GM19023 (cell line): ENCODE results near the gene GLRX2.
"Not testable (repeated sequence)": the region's sequence is repeated elsewhere in the genome, so short reads cannot be mapped to it uniquely, and the experiment has no call there.

ENCODE experiments used
- ATAC-seq: cut with Tn5 transposase; IDR thresholded peaks from one replicate; pipeline ENCODE4 v1.9.1; 2021; ENCODE audit warnings: mild to moderate bottlenecking, moderate library complexity; ENCODE audit not compliant: unreplicated experiment

GLRX2 gene

GRCh38 chr1:193068013-193068412 is 37.2 kb downstream of the GLRX2 start:
- ATAC-seq: no peak

- no peak for ATAC-seq
Observed at GRCh38 chr1:193066606-193067005, 38.6 kb downstream of the GLRX2 start.

GRCh38 chr1:193065954-193066353 is 39.3 kb downstream of the GLRX2 start:
- no peak for ATAC-seq

GRCh38 chr1:193062698-193063463 is 42.3 kb downstream of the GLRX2 start:
- ATAC-seq: no peak

- no peak for ATAC-seq
Observed at GRCh38 chr1:193060938-193061337, 44.3 kb downstream of the GLRX2 start.

GRCh38 chr1:193060406-193060805 is 44.8 kb downstream of the GLRX2 start:
- no peak for ATAC-seq

- no peak for ATAC-seq
Observed at GRCh38 chr1:193060115-193060403, 45.2 kb downstream of the GLRX2 start.

GRCh38 chr1:193059282-193060114 is 45.7 kb downstream of the GLRX2 start, which contains the start of the genes RO60 and UCHL5:
Gene RO60 (plus strand): TSS chr1:193059612. CDS start chr1:193069055, 9,443 bp downstream.
Gene UCHL5 (minus strand): TSS chr1:193059360. CDS start chr1:193059260, 100 bp downstream.
- ATAC-seq: peak; percentile 92

GRCh38 chr1:193058529-193059281 is 46.5 kb downstream of the GLRX2 start:
- ATAC-seq: peak; percentile 40

GRCh38 chr1:193054169-193054675 is 51.0 kb downstream of the GLRX2 start:
- ATAC-seq: no peak

GRCh38 chr1:193048913-193049312 is 56.3 kb downstream of the GLRX2 start:
- not testable (repeated sequence) for ATAC-seq
